Stimulated activated CD8-positive, alpha-beta memory T cell treated with anti-CD3 and anti-CD28 coated beads, Interleukin-2, amount 100 ng/mL, for 48 hours (primary cell): ENCODE results near the gene TMPO.
"Not testable (repeated sequence)": the region's sequence is repeated elsewhere in the genome, so short reads cannot be mapped to it uniquely, and the experiment has no call there.

Experiments used
- DNase-seq, 2 donors: peaks; one replicate each; pipeline ENCODE4 v3.0.0-alpha.2; 2020; ENCODE audit warnings: low read depth in 2 of 2

TMPO gene

GRCh38 chr12:98509063-98509462 is 6.3 kb upstream of the TMPO start:
- DNase-seq: no peak

DNA sequence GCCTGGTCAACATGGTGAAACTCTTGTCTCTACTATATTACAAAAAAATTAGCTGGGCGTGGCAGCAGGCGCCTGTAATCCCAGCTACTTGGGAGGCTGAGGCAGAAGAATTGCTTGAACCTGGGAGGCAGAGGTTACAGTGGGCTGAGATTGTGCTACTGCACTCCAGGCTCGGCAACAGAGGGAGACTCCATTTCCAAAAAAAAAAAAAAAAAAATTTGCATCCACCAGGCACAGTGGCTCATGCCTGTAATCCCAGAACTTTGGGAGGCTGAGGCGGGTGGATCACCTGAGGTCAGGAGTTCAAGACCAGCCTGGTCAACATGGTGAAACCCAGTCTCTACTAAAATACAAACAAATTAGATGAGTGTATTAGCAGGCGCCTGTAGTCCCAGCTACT is 3.6 kb upstream of the TMPO start:
- DNase-seq: not testable (repeated sequence)

- DNase-seq: no peak
These were observed 1.7 kb upstream of the TMPO start for GRCh38 chr12:98513379-98514322.

DNA sequence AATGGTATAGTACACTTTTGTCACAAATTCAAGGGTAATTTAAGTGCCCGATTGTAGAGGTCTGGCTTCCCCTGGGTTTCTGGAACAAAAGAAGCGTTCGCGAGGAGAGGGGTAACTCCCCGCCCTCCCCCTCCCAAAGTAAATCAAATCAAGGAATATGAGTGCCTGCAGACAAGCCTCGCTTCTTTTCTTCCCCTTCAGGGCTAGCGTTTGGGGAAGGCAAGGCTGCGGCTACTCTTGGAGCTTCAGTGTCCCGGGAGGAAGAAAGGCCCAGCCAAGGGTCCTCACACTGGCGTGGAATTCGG is 456 bp upstream of the TMPO start:
- DNase-seq: no peak

GRCh38 chr12:98516111-98516873 is 902 bp downstream of the TMPO start:
- DNase-seq: peak; percentile 76 to 80

DNA sequence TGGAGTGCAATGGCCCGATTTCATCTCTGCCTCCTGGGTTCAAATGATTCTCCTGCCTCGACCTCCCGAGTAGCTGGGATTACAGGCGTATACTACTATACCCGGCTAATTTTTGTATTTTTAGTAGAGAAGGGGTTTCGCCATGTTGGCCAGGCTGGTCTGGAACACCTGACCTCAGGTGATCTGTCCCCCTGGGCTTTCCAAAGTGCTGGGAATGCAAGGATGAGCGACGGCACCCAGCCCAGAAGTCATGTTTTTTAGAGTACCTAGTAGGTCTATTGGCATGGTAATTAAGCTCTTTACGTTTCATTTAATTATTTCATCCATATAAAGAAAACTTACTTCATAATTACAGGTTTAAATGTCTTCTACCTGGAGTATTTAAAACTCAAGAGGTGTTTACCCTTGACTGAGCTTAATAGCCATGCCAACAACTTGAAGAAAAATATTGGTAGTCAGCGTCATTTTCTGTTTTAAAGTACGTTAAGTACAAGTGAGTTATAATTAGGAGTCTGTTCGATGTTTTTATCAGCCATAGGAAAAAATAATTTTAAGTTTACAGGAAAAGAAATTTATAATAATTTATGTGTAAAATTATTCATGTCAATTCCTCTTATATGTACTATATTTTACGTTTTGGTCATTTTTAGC is 4.0 kb downstream of the TMPO start:
- no peak for DNase-seq

GRCh38 chr12:98530068-98530467 is 14.7 kb downstream of the TMPO start:
- no peak for DNase-seq

GRCh38 chr12:98532687-98533304 is 17.4 kb downstream of the TMPO start:
- DNase-seq: no peak

DNA sequence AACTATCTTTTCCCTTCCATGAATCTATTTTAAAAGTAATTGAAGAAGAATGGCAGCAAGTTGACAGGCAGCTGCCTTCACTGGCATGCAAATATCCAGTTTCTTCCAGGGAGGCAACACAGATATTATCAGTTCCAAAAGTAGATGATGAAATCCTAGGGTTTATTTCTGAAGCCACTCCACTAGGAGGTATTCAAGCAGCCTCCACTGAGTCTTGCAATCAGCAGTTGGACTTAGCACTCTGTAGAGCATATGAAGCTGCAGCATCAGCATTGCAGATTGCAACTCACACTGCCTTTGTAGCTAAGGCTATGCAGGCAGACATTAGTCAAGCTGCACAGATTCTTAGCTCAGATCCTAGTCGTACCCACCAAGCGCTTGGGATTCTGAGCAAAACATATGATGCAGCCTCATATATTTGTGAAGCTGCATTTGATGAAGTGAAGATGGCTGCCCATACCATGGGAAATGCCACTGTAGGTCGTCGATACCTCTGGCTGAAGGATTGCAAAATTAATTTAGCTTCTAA is 18.4 kb downstream of the TMPO start:
- DNase-seq: no peak

DNA sequence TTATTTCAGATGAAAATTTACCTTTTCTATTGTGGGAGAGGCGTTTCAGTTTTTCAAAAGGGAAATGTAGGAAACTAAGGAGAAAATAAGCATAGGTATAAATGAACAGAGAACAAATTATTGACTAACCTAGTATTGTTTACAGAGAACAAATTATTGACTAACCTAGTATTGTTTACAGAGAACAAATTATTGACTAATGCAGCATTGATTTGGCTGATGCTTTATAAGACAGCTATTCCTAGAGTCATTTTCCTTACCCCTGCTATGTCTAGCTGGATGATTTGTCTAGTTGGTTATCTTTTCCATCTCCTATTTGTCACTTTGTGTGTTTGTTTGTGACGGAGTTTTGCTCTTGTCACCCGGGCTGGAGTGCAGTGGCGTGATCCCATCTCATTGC is 22.6 kb downstream of the TMPO start:
- DNase-seq: no peak

GRCh38 chr12:98543701-98544100 is 28.3 kb downstream of the TMPO start:
- no peak for DNase-seq

- no peak for DNase-seq
These were observed 29.4 kb downstream of the TMPO start for GRCh38 chr12:98544751-98545150.

GRCh38 chr12:98549371-98550110 is 34.2 kb downstream of the TMPO start:
- no peak for DNase-seq

DNA sequence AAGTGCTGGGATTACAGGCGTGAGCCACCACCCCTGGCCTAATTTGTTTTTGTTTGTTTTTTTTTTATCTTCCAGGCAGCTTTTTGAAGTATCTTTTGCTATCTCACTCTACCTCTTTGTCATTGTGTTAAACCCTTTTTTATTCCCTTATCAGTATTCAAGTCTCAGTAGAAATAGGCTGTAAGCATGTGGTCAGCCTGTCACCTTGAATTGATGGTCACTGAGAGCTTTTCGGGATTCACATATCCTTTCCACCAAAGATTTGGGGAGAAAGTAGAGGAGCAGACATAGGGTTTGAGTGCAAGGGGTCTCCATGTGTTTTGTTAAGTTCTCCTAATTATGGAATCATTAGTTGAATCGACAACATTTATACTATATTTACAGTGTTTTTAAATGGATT is 36.4 kb downstream of the TMPO start:
- DNase-seq: no peak

DNA sequence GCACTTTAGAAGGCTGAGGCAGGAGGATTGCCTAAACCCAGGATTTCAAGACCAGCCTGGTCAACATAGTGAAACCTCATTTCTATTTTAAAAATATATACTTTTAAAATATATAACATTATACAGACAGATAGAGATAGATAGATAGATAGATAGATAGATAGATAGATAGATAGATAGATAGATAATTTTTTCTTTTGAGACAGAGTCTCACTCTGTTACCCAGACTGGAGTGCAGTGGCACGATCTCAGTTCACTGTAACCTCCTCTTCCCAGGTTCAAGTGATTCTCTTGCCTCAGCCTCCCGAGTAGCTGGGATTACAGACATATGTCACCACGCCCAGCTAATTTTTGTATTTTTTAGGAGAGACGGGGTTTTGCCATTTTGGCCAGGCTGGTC is 42.7 kb downstream of the TMPO start:
- not testable (repeated sequence) for DNase-seq

GRCh38 chr12:98559666-98560065 is 44.3 kb downstream of the TMPO start:
- DNase-seq: no peak

DNA sequence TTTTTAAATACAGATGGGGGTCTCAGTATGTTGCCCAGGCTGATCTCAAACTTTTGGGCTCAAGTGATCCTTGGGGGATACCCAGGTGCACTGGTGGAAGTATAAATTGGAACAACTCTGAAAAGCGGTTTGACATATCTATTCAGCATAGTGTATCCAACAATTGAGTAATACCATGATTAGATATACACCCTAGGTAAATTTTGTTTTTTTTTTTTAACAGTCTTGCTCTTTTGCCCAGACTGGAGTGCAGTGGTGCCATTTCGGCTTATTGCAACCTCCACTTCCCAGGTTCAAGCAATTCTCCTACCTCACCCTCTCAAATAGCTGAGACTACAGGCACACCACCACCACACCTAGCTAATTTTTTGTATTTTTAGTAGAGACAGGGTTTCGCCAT is 46.5 kb downstream of the TMPO start:
- no peak for DNase-seq

GRCh38 chr12:98572010-98572409 is 56.6 kb downstream of the TMPO start:
- no peak for DNase-seq

DNA sequence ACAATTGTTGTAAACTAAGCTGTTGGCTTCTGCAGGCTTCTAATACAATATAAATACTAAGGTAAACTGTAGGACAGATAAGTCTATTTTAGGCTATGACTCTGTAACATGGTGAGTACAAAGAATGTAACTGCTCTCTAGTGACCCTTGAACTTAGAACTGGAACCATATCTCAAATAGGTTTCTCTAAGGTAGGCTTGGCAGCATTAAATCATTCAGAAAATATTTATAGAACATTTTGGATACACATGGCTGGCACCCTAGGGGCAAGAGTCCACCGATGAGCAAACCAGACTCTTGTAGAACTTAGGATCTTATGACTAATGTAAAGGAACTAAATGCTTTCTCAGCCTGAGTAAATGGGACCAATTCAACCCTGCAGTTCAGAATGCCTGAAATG is 58.7 kb downstream of the TMPO start:
- no peak for DNase-seq

DNA sequence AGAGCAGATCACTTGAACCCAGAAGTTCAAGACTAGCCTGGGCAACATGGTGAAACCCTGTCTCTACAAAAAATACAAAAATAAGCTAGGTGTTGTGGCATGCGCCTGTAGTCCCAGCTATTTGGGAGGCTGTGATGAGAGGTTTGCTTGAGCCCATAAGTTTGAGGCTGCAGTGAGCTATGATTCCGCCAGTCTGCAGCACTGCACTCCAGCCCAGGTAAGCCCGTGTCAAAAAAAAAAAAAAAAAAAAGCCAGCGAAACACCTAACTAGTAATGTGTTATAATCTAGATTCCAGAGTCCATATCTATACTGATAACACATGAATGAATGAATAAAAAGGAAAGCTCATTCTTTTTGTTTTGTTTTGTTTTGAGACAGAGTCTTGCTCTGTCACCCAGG is 59.6 kb downstream of the TMPO start:
- no peak for DNase-seq

DNA sequence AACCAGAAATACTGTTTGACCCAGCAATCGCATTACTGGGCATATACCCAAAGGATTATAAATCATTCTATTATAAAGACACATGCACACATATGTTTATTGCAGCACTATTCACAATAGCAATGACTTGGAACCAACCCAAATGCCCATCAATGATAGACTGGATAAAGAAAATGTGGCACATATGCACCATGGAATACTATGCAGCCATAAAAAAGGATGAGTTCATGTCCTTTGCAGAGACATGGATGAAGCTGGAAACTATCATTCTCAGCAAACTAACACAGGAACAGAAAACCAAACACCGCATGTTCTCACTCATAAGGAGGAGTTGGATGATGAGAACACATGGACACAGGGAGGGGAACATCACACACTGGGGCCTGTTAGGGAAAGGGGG is 61.4 kb downstream of the TMPO start:
- DNase-seq: not testable (repeated sequence)
